SK-N-SH treated with all-trans-retinoic acid at 6 μM for 48 hours (cell line): Measurements from ENCODE around the gene TNFRSF1A.

ENCODE experiments used
- ARNTL ChIP-seq: fragments of 450-650 bp; formaldehyde crosslinking; IDR thresholded peaks from 2 replicates; pipeline ENCODE4 v1.5.0; 2020; ENCODE audit warnings: low read depth, mild to moderate bottlenecking, moderate library complexity, borderline replicate concordance
- PATZ1 ChIP-seq: fragments of 250-450 bp; sonication (Bioruptor Pico); IDR thresholded peaks from 2 replicates; pipeline ENCODE4 v1.8.0; 2020; ENCODE audit warnings: mild to moderate bottlenecking, moderate library complexity, borderline replicate concordance
- TOX ChIP-seq: fragments of 250-450 bp; sonication (Bioruptor Pico); IDR thresholded peaks from 2 replicates; pipeline ENCODE4 v1.8.0; 2021; ENCODE audit warnings: mild to moderate bottlenecking, moderate library complexity, borderline replicate concordance
- ZFP30 ChIP-seq: fragments of 450-650 bp; formaldehyde crosslinking; IDR thresholded peaks from 2 replicates; pipeline ENCODE4 v1.5.0; 2022; ENCODE audit warnings: mild to moderate bottlenecking, moderate library complexity
- ZNF70 ChIP-seq: fragments of 450-650 bp; formaldehyde crosslinking; IDR thresholded peaks from 2 replicates; pipeline ENCODE4 v1.5.0; 2020; ENCODE audit warnings: mild to moderate bottlenecking, moderate library complexity

GRCh38 chr12:6323995-6324711 lies 17.7 kb downstream of the TNFRSF1A start:
- TF ChIP-seq ZFP30 (CRISPR knock-in tag) (no peak), PATZ1 (CRISPR knock-in tag) (no peak), ZNF70 (no peak), ARNTL (CRISPR knock-in tag) (no peak), TOX (CRISPR knock-in tag) (no peak)
